Psoas muscle (tissue), 8 donors: ENCODE results near the gene HEYL. TPM values are rescaled to one million over a fixed set of nuclear protein-coding genes. Genes with fewer than 3 reads are reported as not detected.

Experiments used
- ATAC-seq, 4 donors: fragments of 200-7000 bp; cut with Tn5 transposase; one replicate each; pipeline ENCODE4 v1.9.1; 2020; ENCODE audit warnings: moderate library complexity in 3 of 4, mild to moderate bottlenecking in 2 of 4
- DNase-seq, 2 donors: peaks; one replicate each; pipeline ENCODE4 v3.0.0-alpha.2; 2020
- H3K27ac ChIP-seq: fragments of 200-600 bp; one replicate; pipeline ENCODE4 v1.8.0; 2022
- H3K27me3 ChIP-seq, 3 donors: fragments of 200-600 bp in 1 of 3; one replicate each; pipeline versions ENCODE4 v1.6.1 to v1.8.0; 2013 to 2022; ENCODE audit warnings: low read length in 2 of 3, mild to moderate bottlenecking in 2 of 3, moderate library complexity in 1 of 3; ENCODE audit not compliant: insufficient read depth in 3 of 3
- H3K36me3 ChIP-seq, 2 donors: fragments of 200-600 bp in 1 of 2; one replicate each; pipeline versions ENCODE4 v1.6.1 to v1.8.0; 2013 to 2022; ENCODE audit warnings: low read depth in 1 of 2, mild to moderate bottlenecking in 1 of 2, moderate library complexity in 1 of 2; ENCODE audit not compliant: insufficient read depth in 1 of 2
- H3K4me1 ChIP-seq: fragments of 200-600 bp; one replicate; pipeline ENCODE4 v1.8.0; 2022
- H3K4me3 ChIP-seq: fragments of 200-600 bp; one replicate; pipeline ENCODE4 v1.8.0; 2022; ENCODE audit warnings: mild to moderate bottlenecking
- H3K9me3 ChIP-seq: fragments of 200-600 bp; one replicate; pipeline ENCODE4 v1.8.0; 2022
- WGBS, 3 donors: extraction: QIAGEN DNeasy Blood & Tissue Kit; methylation state at CpG; one replicate each; pipeline versions ENCODE4 v1.1.6 to v1.1.7; 2013; 5-methylcytosine and 5-hydroxymethylcytosine counted together
- intact Hi-C, 2 donors: fragments of 100-400 bp; cut with DNase I; formaldehyde crosslinking; loops; one replicate each; pipeline versions ENCODE4 v1.11.0 to v1.14.2; 2022
- polyA plus RNA-seq, 3 donors: library from polyadenylated mRNA; stranded (reverse); fragments of 200-250 nt; gene quantifications; one replicate each; pipeline ENCODE4 v1.2.3, GENCODE V29; 2013
- total RNA-seq, 4 donors: library from RNA; stranded (reverse); fragmentation: NEBNext Ultra II Directional in 2 of 4; extraction: Animal tissue kit (Norgen Biotek cat#: 25700) in 2 of 4; gene quantifications; one replicate each; pipeline versions ENCODE4 v1.2.1 to v1.2.4, GENCODE V29; 2021 to 2023
- TF ChIP-seq, protein P1 (sequence below): fragments of 200-600 bp; IDR thresholded peaks from one replicate; pipeline ENCODE4 v1.8.0; 2022; ENCODE audit warnings: antibody characterized with exemption
- donor health status: healthy with polysubstance abuse.
- donor health status: DM: no; HTN: no; CAD: no; lungs with moderate emphysema.
- donor health status: Bipolar disorder and iron deficiency.
- donor health status: healthy.
- donor health status: DM: yes; HTN: yes; CAD: no.
- donor health status: DM: no; HTN: no; CAD: no.
- donor health status: DM: no; HTN: no; CAD: no.
- donor health status: DM: yes; HTN: yes; CAD: no.

The HEYL gene
- total and polyA plus RNA-seq, 7 donors, result 2.1 to 10.0 (median 5.8) TPM

DNA sequence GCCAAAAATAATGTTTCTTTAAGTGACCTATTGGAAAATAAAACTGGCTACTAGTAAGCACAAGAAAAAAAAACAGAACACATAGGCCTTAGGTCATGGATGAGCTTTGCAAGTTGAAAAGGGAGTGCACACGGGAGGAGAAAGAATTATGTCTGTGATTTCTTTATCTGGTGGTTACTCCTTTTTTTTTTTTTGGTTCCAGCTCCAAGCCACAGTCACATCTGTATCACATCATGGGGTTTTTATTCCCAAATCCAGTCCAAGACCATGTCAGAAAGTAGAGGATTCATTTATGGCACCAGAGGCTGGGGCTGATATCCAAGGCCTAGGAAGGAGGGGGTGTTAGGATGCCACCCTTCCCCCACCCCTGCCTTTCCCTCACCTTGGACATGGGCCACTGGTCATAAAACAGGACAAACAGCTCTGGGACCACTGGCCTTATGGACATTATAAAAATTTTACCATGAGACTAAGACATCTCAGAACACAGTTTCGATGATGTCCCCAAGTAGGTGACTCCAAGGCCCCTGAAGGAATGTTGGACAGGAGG is 10.3 kb upstream of the HEYL start:
- DNase-seq, result no peak
- no peak for ATAC-seq
- Histone ChIP-seq H3K27ac (no peak overlapping the region), H3K36me3 (no peaks in the 10 kb centered on the region), H3K4me1 (peaks cover 18% of the 10 kb centered on the region), H3K27me3 (no peaks in the 10 kb centered on the region), H3K9me3 (no peaks in the 10 kb centered on the region), H3K4me3 (no peak overlapping the region)
- WGBS, 3 donors, result 86 to 90% (median 87%) methylated on average over 2 of the region's 2 CpGs
- TF ChIP-seq, protein P1, sequence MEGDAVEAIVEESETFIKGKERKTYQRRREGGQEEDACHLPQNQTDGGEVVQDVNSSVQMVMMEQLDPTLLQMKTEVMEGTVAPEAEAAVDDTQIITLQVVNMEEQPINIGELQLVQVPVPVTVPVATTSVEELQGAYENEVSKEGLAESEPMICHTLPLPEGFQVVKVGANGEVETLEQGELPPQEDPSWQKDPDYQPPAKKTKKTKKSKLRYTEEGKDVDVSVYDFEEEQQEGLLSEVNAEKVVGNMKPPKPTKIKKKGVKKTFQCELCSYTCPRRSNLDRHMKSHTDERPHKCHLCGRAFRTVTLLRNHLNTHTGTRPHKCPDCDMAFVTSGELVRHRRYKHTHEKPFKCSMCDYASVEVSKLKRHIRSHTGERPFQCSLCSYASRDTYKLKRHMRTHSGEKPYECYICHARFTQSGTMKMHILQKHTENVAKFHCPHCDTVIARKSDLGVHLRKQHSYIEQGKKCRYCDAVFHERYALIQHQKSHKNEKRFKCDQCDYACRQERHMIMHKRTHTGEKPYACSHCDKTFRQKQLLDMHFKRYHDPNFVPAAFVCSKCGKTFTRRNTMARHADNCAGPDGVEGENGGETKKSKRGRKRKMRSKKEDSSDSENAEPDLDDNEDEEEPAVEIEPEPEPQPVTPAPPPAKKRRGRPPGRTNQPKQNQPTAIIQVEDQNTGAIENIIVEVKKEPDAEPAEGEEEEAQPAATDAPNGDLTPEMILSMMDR, result no peak
- intact Hi-C loops, result loop anchor here in 1 of 2 donors (5.0 kb wide), 1 partner anchor 73 kb away; no protein-coding TSS in a partner anchor

DNA sequence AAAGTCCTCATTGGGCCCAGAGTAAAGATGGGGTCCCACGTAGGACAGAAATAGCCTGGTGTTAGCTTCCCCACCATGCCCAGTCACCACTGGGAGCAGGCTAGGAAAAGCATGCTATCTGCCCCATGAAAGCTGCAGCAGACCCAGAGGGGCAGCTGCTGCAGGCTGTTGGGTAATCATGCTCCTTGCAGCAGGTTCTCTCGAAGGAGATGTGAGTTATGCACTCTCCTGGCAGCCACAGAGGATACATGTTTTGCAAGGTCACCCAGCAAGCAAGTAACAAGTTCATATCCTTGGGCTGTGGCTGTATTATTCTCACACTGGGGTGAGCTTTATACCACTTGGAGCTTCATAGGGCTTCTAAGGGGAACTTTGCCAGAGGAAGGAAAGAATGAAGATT is 9.1 kb upstream of the HEYL start:
- TF ChIP-seq, protein P1, result no peak
- no peak overlapping the region for H3K27ac ChIP-seq
- peaks cover 14% of the 10 kb centered on the region for H3K4me1 ChIP-seq
- H3K36me3 ChIP-seq, result no peaks in the 10 kb centered on the region
- H3K9me3 ChIP-seq, result no peaks in the 10 kb centered on the region
- WGBS, 3 donors, result 18 to 53% (median 45%) methylated on average over 2 of the region's 2 CpGs
- ATAC-seq (no peak), DNase-seq (no peak)
- intact Hi-C loops, result no loop called here
- H3K4me3 ChIP-seq, result no peak overlapping the region
- no peaks in the 10 kb centered on the region for H3K27me3 ChIP-seq

DNA sequence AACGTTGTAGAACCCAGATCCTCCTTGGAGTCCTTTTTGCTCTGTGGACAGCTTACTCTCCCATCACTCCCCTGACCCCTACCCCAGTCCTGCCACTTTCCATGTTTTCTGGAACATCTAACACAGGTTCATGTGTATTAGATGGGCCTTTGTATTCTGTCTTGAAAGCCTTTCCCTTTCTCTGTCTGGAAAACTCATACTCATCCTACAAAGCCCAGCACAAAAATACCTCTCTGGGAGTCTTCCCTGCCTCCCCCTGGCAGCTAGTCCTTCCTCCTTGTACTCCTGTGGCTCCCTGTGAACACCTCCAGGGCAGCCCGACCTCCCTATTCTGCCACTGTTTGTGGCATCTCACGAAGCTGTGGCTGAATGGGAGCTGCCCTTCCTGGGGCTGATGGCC is 7.8 kb upstream of the HEYL start:
- TF ChIP-seq, protein P1, result no peak
- WGBS, 3 donors, result 60 to 74% (median 72%) methylated on average over 3 of the region's 3 CpGs
- no peak overlapping the region for H3K4me3 ChIP-seq
- H3K27me3 ChIP-seq, result no peaks in the 10 kb centered on the region
- intact Hi-C loops, result no loop called here
- H3K36me3 ChIP-seq, result no peaks in the 10 kb centered on the region
- no peak for ATAC-seq
- DNase-seq, result no peak
- H3K9me3 ChIP-seq, result no peaks in the 10 kb centered on the region
- peaks cover 18% of the 10 kb centered on the region for H3K4me1 ChIP-seq
- H3K27ac ChIP-seq, result peak overlapping the region; percentile 58

DNA sequence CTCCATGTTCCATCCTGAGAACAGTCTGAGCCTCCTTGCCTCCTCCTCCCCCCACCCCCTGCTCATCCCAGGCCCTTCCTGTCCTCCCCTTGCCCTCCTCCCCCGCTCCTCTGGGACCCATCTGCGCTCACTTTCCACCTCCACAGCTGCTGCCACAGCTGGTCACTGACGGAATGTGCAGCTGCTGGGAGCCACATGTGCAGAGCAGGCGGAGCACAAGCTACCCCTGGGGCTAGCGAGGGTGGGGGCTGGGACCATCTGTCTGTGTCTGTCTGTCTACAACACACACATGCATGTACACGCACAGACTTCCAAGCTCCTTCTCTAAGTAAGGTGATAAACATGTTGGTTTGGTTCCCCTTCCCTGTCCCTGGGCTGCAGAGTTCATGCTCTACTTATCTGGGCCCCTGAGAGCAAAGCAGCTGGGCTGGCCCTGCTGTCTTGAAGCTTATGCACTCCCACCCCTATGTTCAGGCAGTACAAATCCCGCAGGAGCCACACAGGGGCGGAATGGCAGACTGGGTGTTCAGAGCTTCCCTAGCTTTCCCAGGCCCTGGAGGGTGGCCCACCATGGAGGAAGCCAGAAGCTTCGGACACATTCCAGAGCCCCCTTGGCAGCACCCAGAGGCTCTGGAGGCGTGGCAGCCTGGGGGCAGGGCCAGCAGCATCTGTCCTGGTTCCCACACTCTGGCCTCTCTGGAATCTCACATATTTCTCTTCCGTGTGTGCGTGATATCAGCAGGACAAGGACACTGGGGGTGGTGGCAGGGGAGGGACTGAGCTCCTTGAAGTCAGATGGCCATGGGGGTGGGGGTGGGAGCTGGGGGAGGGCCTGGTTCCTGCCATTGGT is 7.0 kb upstream of the HEYL start:
- WGBS, 3 donors, result 46 to 54% (median 52%) methylated on average over 12 of the region's 12 CpGs
- peak; percentile 79 to 89 for DNase-seq
- TF ChIP-seq, protein P1, result no peak
- Histone ChIP-seq H3K4me1 (peaks cover 18% of the 10 kb centered on the region), H3K36me3 (no peaks in the 10 kb centered on the region), H3K4me3 (no peak overlapping the region), H3K27me3 (no peaks in the 10 kb centered on the region), H3K27ac (peak overlapping the region; percentile 46), H3K9me3 (no peaks in the 10 kb centered on the region)
- peak; percentile 46 to 68 (median 60) for ATAC-seq
- intact Hi-C loops, result no loop called here
